Gastrocnemius medialis (tissue), 4 donors: Measurements from ENCODE around the gene RXFP3.

Experiments
- CTCF ChIP-seq, 5 experiments: fragments of 450-650 bp in 3 of 5; fragments of 200-600 bp in 2 of 5; sonication (generic) in 2 of 5; IDR thresholded peaks in 4 of 5; conservative IDR thresholded peaks in 1 of 5; 1 replicate in 4 of 5; 2 replicates in 1 of 5; pipeline ENCODE4 v1.5.1; 2016 to 2019; ENCODE audit warnings: antibody characterized with exemption in 5 of 5, mild to moderate bottlenecking in 3 of 5, moderate library complexity in 3 of 5
- POLR2A ChIP-seq, 2 donors: fragments of 450-650 bp; IDR thresholded peaks; one replicate each; pipeline ENCODE4 v1.6.1; 2017; ENCODE audit warnings: antibody characterized with exemption in 2 of 2, mild to moderate bottlenecking in 2 of 2, moderate library complexity in 2 of 2

GRCh38 chr5:33957577-33958150, 21.5 kb downstream of the RXFP3 start:
- TF ChIP-seq CTCF (IDR thresholded peaks at IDR 0.05 in 4 of 5, conservative IDR thresholded peaks at IDR 0.05 in 1 of 5) (no peak), POLR2A (IDR thresholded peaks at IDR 0.05) (no peak)
